Endothelial cell of umbilical vein (primary cell): Measurements from ENCODE around the gene STOM.

Experiments used
- EZH2 ChIP-seq: IDR thresholded peaks from 2 replicates; pipeline ENCODE4 v1.6.1; 2012; ENCODE audit warnings: borderline replicate concordance, low read depth, mild to moderate bottlenecking, moderate library complexity, low read length, inconsistent platforms; ENCODE audit not compliant: severe bottlenecking
- POLR2A ChIP-seq: IDR thresholded peaks from 2 replicates; pipeline ENCODE4 v1.6.1; 2012; ENCODE audit warnings: low read depth, mild to moderate bottlenecking, control low read depth, low read length
- TF ChIP-seq, protein P1 (sequence below), 2 donors: IDR thresholded peaks; 1 replicate in 1 of 2; 2 replicates in 1 of 2; pipeline ENCODE4 v1.5.1; 2011; ENCODE audit warnings: low read length in 2 of 2, mild to moderate bottlenecking in 2 of 2, moderate library complexity in 2 of 2, control low read depth in 1 of 2, inconsistent platforms in 1 of 2, low read depth in 1 of 2; ENCODE audit not compliant: insufficient read depth in 1 of 2; ENCODE audit errors: extremely low read depth in 1 of 2
- TF ChIP-seq, protein P2 (sequence below): IDR thresholded peaks from 2 replicates; pipeline ENCODE4 v1.6.1; 2011; ENCODE audit not compliant: insufficient read depth, insufficient read length

DNA sequence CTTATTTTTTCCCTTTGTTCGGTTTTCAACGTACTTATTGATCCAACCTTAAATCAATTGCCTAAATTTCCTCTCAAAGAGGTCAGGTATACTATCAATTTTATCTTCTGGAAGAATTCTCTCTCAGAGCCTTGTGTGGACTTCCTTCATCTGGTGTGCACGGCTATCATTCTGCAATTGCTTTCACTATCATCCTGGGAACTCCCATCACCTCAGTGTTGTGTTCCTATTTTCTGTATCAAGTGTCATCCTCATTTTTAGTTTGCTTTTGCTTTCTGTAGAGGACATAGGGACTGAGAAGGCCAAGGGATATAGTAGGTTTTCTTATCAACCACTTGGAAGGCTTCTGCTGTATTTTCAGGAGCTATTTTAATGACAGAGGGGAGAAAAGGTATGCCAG is 11.3 kb downstream of the STOM start:
- TF ChIP-seq, protein P1, sequence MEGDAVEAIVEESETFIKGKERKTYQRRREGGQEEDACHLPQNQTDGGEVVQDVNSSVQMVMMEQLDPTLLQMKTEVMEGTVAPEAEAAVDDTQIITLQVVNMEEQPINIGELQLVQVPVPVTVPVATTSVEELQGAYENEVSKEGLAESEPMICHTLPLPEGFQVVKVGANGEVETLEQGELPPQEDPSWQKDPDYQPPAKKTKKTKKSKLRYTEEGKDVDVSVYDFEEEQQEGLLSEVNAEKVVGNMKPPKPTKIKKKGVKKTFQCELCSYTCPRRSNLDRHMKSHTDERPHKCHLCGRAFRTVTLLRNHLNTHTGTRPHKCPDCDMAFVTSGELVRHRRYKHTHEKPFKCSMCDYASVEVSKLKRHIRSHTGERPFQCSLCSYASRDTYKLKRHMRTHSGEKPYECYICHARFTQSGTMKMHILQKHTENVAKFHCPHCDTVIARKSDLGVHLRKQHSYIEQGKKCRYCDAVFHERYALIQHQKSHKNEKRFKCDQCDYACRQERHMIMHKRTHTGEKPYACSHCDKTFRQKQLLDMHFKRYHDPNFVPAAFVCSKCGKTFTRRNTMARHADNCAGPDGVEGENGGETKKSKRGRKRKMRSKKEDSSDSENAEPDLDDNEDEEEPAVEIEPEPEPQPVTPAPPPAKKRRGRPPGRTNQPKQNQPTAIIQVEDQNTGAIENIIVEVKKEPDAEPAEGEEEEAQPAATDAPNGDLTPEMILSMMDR (IDR thresholded peaks at IDR 0.05; ENCODE audit: extremely low read depth in 1 of 2, insufficient read depth in 1 of 2, low read depth in 1 of 2, low read length in 2 of 2), result no peak
- TF ChIP-seq, protein P2, sequence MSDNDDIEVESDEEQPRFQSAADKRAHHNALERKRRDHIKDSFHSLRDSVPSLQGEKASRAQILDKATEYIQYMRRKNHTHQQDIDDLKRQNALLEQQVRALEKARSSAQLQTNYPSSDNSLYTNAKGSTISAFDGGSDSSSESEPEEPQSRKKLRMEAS, result no peak
- TF ChIP-seq POLR2A (no peak), EZH2 (no peak)
